ENCODE measurements around the gene B9D1. TPM values are rescaled to one million over a fixed set of nuclear protein-coding genes. Genes with fewer than 3 reads are reported as not detected.

B9D1 gene
- total and polyA plus RNA-seq, 2 of the 13 experiments (the other 11 are each of a cell fraction or from before 2014, with no cell fraction given) = 27.7 to 31.1 TPM

- TF ChIP-seq ZBTB20 (CRISPR knock-in tag; IDR thresholded peaks at IDR 0.05; ENCODE audit: borderline replicate concordance, low read depth) (no peak), ZFY (CRISPR knock-in tag; IDR thresholded peaks at IDR 0.05) (peak; percentile 36; the same call in 1 of the 2 replicates), CEBPZ (IDR thresholded peaks at IDR 0.05; ENCODE audit: low read length) (no peak), ESRRA (CRISPR knock-in tag; IDR thresholded peaks at IDR 0.05; ENCODE audit: low read depth) (no peak), PREB (CRISPR knock-in tag; IDR thresholded peaks at IDR 0.05) (no peak), SOX13 (IDR thresholded peaks at IDR 0.05) (no peak), SOX13 (CRISPR knock-in tag; conservative IDR thresholded peaks at IDR 0.05 in 1 of 2, IDR thresholded peaks at IDR 0.05 in 1 of 2) (peak in 1 of 2 experiments; percentile 44; a peak in 1 of 4 replicates), EZH2 (conservative IDR thresholded peaks at IDR 0.05; ENCODE audit: low read depth, low read length) (no peak), ZNF784 (CRISPR knock-in tag; IDR thresholded peaks at IDR 0.05; ENCODE audit: borderline replicate concordance) (no peak), BRD4 (CRISPR knock-in tag; IDR thresholded peaks at IDR 0.05) (no peak), RFX5 (IDR thresholded peaks at IDR 0.05; ENCODE audit: low read depth, low read length) (no peak), CERS6 (CRISPR knock-in tag; IDR thresholded peaks at IDR 0.05) (no peak), MAX (IDR thresholded peaks at IDR 0.05) (peak; percentile 69), SMYD3 (CRISPR knock-in tag; IDR thresholded peaks at IDR 0.05) (no peak), ZMYM3 (CRISPR knock-in tag; IDR thresholded peaks at IDR 0.05) (no peak), MAFG (CRISPR knock-in tag; IDR thresholded peaks at IDR 0.05) (no peak), SALL1 (CRISPR knock-in tag; IDR thresholded peaks at IDR 0.05) (peak; percentile 35; the same call in 1 of the 2 replicates), ZNF678 (CRISPR knock-in tag; IDR thresholded peaks at IDR 0.05) (no peak), ZBTB49 (CRISPR knock-in tag; IDR thresholded peaks at IDR 0.05; ENCODE audit: borderline replicate concordance) (no peak), GFI1 (CRISPR knock-in tag; IDR thresholded peaks at IDR 0.05; ENCODE audit: borderline replicate concordance) (no peak)
Measured at GRCh38 chr17:19306160-19307111, 56.1 kb downstream of the B9D1 start (continued).
